HTR-8/SVneo (cell line): ENCODE measurements around the gene FOXP1.

Experiments used
- DNase-seq: peaks from one replicate; pipeline ENCODE4 v3.0.0; 2011; ENCODE audit warnings: low spot score, mixed read lengths; ENCODE audit not compliant: insufficient read length
- FAIRE-seq: peaks from 2 replicates; lab custom pipeline; 2011; peaks lifted over from hg19 to GRCh38; lab: Jason Lieb, UNC

Gene FOXP1

GRCh38 chr3:71305231-71306206 lies 278.0 kb downstream of the FOXP1 start:
- FAIRE-seq (peak; percentile 16), DNase-seq (peak; percentile 12)

GRCh38 chr3:71304684-71305083 lies 278.8 kb downstream of the FOXP1 start:
- DNase-seq (no peak), FAIRE-seq (no peak)

DNA sequence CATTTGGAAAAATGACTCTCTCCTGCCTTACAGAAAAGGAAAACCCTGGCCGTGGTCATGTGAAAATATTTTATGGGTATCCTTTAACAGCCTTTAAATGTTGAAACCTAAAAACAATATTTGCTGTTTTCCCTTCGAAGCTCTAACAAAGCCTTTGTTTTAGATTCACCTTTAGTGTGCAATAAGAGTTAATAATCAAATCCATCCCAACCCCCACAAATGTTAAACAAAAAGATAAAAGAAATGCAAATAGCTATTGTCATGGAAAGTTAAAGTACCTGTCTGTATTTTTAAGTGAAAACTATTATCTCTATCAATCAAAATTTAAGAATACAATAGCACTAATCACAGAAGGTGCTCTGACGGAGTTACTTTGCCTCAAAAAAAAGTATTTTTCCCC lies 279.3 kb downstream of the FOXP1 start:
- no peak for FAIRE-seq
- no peak for DNase-seq

DNA sequence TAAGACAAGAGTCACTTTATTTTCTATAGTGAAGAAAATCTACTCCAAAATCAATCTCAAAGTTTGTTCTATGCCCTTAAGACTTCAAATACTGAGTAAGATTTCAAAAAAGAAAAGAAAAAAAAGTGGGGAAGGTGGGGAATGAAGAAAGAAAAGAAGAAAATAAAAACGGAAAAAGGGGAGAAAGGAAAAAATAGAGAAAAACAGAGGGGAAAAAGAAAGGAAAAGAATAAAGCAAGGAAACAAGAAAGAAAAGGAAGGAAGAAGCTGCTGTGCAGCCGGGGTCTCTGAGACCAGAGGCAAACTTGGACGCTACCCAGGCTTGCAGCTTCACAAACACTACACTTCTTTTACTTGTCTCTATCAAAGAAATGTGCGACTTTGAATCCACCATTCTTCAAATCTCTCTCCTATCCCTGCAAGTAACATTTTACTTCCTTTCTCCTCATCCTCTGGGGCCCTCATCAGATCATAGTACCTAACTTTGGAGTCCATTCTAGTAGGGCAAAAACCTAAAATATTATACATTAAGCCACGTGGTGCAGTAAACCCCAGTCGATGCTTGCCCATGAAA lies 279.8 kb downstream of the FOXP1 start:
- no peak for FAIRE-seq
- no peak for DNase-seq

DNA sequence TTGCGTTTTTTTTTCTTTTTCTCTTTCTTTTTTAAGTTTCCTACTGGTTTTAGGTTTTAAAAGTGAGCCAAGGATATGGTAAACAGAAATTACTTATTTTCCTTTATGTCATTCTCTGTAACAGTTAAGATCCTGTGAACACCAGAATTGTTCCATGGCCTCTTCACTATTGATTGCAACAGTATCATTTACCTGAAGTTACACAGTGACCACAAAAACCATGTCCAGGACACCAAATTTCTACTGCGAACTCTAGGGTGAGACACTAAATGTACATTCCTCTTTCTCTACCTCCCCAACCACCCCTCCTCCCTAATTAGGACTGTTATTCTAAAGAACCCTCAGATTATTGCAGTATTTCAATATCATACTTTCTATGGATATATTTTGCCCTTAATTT lies 280.9 kb downstream of the FOXP1 start:
- no peak for FAIRE-seq
- DNase-seq, result no peak

DNA sequence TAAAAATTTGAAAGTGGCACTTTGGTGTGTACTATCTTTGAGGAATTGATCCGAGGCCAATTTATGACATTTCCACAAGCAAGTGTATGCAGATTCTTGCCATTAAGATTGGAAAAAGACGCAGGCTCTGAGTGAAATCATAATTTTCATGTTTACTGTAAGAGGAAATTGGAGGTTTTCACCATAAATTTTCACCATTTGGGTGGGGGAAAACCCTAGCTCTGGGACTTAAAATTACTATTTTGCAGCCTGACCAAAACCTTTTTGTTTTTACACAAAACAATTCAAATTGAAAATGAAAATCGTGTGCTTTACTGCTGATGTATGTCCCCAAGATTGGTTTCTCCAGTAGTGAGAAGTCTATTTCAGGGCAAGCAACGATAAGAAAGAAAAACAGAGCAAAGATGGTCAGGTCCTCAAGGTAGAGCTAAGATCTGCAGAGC lies 282.6 kb downstream of the FOXP1 start:
- no peak for FAIRE-seq
- no peak for DNase-seq

GRCh38 chr3:71299160-71299559 lies 284.4 kb downstream of the FOXP1 start:
- DNase-seq, result no peak
- FAIRE-seq, result no peak

- no peak for DNase-seq
- no peak for FAIRE-seq
Measured at GRCh38 chr3:71294919-71295318, 288.6 kb downstream of the FOXP1 start.

GRCh38 chr3:71290301-71290700 lies 293.2 kb downstream of the FOXP1 start:
- FAIRE-seq (no peak), DNase-seq (no peak)

GRCh38 chr3:71288269-71288930 lies 295.1 kb downstream of the FOXP1 start:
- DNase-seq (no peak), FAIRE-seq (no peak)

GRCh38 chr3:71285086-71285485 lies 298.4 kb downstream of the FOXP1 start:
- FAIRE-seq (no peak), DNase-seq (no peak)

DNA sequence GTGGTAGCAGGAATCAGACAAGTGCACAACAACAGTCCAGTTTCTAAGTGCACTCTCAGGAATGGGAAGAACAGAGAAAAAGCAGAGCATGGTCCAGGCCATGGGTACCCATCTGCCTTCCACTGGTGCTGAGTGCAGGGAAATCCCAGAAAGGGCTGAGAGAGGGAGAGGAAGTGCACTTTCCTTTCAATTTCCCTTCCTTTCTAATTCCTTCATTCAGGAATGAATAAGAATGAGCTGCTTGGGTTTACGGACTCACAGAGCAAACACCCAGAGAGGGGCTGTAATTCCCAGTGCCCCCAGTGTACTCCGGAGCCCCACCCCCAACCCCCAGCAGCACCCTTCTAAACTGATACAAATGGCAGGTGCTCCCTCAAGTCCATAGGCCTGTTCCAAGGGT lies 300.6 kb downstream of the FOXP1 start:
- DNase-seq (no peak), FAIRE-seq (no peak)

DNA sequence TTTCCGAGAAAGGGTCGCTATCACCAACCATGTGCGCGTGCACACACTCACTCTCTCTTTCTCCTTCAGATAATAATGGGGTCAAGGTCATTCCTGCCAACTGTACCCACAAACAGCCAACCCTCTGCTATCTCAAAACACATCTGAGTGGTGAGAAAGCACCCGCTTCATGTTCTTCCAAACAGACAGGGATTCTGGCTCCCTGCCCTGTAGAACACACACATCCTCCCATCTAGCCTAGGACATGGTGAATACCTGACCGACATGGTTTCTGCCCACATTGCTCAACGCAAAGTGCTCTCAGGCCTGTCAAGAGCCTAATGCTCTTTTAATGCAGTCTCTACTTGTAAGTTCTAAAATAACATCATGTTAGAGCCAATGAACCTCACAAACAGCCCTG lies 302.2 kb downstream of the FOXP1 start:
- DNase-seq, result no peak
- FAIRE-seq, result no peak

DNA sequence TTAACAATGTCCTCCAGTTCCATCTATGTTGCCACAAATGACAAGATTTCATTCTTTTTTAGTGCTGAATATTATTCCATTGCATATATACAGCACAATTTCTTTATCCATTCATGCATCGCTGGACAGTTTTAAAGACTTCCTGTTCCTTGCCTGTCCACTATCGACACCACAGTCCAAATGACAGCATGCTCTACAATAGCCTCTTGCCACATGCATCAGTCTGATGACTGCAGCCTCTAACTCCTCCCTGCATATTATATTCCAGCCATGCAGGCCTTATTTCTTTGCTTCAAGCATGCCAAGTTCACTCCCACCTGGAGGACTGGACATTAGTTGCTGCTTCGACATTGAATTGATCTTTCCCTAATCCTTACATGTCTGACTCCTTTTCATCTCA lies 306.2 kb downstream of the FOXP1 start:
- FAIRE-seq, result no peak
- no peak for DNase-seq

- FAIRE-seq, result no peak
- DNase-seq, result no peak
Measured at GRCh38 chr3:71276531-71276930, 307.0 kb downstream of the FOXP1 start.

GRCh38 chr3:71273453-71273852 lies 310.1 kb downstream of the FOXP1 start:
- DNase-seq (no peak), FAIRE-seq (no peak)

DNA sequence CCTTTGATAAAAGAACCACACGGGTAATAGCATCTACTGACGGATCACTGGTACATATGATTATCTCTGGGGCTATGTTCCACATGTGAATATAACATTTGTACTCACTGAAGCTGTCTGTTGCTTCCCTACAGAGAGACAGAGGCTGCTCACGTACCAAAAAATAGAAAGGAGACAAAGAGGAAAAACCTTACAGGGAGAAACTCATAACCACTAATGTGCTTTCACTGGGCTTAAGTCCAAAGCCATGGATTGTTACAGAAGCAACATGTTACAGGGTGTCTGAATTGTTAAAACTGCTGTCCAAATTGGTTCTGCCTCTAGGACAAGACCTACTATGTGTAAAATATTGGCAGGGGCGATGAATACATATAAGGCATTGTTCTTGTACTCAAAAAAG lies 311.9 kb downstream of the FOXP1 start:
- DNase-seq (no peak), FAIRE-seq (no peak)

GRCh38 chr3:71269906-71270305 lies 313.6 kb downstream of the FOXP1 start:
- FAIRE-seq (no peak), DNase-seq (no peak)

GRCh38 chr3:71268462-71268999 lies 315.0 kb downstream of the FOXP1 start:
- FAIRE-seq, result no peak
- DNase-seq, result no peak

GRCh38 chr3:71266875-71267274 lies 316.7 kb downstream of the FOXP1 start:
- FAIRE-seq (no peak), DNase-seq (no peak)
